ENCODE results near the gene PDCD5. TPM values are rescaled to one million over a fixed set of nuclear protein-coding genes. Genes with fewer than 3 reads are reported as not detected.
A peak's percentile ranks its signal among the peaks of the same experiment; 100 is the strongest.

PDCD5 gene
- total RNA-seq, 1 experiment from 2014 or later: 246 TPM

- no TSS peak for BruUV-seq (replicated peaks)
- in situ Hi-C loops (cut with HindIII; ENCODE audit: low pct_unique_long_range_greater_than_20kb, low sequenced_read_pairs): no loop called here
- Histone ChIP-seq H3K4me1 (ENCODE audit: control insufficient read depth, insufficient read depth, low read length) (no peaks in the 10 kb centered on the region), H3K27ac (ENCODE audit: low read length) (no peak overlapping the region), H3K27me3 (ENCODE audit: control insufficient read depth, insufficient read depth, low read length) (no peaks in the 10 kb centered on the region), H3K36me3 (ENCODE audit: control insufficient read depth, insufficient read depth, low read length) (peaks cover 6% of the 10 kb centered on the region), H3K4me3 (ENCODE audit: low read depth in 2 of 2, low read length in 2 of 2) (no peak overlapping the region), H3K9me3 (ENCODE audit: control insufficient read depth, insufficient read depth, low read depth, low read length) (no peaks in the 10 kb centered on the region)
- DNase-seq (ENCODE audit: low read depth, low spot score) (no peak), ATAC-seq (peak; percentile 39; the same call in 1 of the 2 replicates)
- TF ChIP-seq TCF7L2 (IDR thresholded peaks at IDR 0.05; ENCODE audit: low read depth, low read length): no peak
- no peak for TF ChIP-seq REST (IDR thresholded peaks at IDR 0.05; ENCODE audit: insufficient read depth in 1 of 2, low read depth in 2 of 2, low read length in 1 of 2)
- no peak for TF ChIP-seq CTCF (IDR thresholded peaks at IDR 0.05)
- no peak for TF ChIP-seq SIN3A (IDR thresholded peaks at IDR 0.05; ENCODE audit: borderline replicate concordance, insufficient read depth, low read depth, low read length)
- intact Hi-C loops (cut with micrococcal nuclease; ENCODE audit: unreplicated experiment): no loop called here
- CTCF ChIA-PET: no interaction called here
- POLR2A ChIA-PET: no interaction called here
These were observed 26.5 kb downstream of the PDCD5 start for GRCh38 chr19:32607479-32607878.

DNA sequence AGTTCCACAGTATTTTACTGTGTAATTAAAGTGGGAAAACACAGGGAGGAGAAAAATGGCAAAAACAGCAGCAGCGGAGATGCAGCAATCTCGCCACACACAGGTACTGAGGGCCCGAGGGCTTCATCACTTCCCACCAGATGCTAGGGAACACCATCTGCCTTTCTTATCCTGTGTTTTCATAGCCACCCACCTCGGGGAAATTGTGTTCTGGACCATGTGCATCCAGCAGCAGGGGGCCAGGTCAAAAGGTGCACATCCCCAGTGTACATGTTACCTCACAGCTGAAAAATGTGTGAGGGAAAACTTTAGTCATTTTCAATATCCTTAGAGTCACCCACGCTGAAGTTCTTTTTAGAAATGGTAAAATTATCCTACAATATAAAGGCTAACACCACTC, 30.2 kb downstream of the PDCD5 start:
- H3K27me3 ChIP-seq (ENCODE audit: control insufficient read depth, insufficient read depth, low read length): no peaks in the 10 kb centered on the region
- in situ Hi-C loops (cut with HindIII; ENCODE audit: low pct_unique_long_range_greater_than_20kb, low sequenced_read_pairs): no loop called here
- DNase-seq (ENCODE audit: low read depth, low spot score): no peak
- TF ChIP-seq SIN3A (IDR thresholded peaks at IDR 0.05; ENCODE audit: borderline replicate concordance, insufficient read depth, low read depth, low read length) (no peak), REST (IDR thresholded peaks at IDR 0.05; ENCODE audit: insufficient read depth in 1 of 2, low read depth in 2 of 2, low read length in 1 of 2) (no peak), POLR2AphosphoS5 (IDR thresholded peaks at IDR 0.05; ENCODE audit: low read depth, low read length) (no peak), CTCF (IDR thresholded peaks at IDR 0.05) (no peak), TCF7L2 (IDR thresholded peaks at IDR 0.05; ENCODE audit: low read depth, low read length) (no peak)
- ChIA-PET CTCF (no interaction called here), POLR2A (no interaction called here)
- no peak overlapping the region for H3K27ac ChIP-seq (ENCODE audit: low read length)
- no peak for ATAC-seq
- H3K4me1 ChIP-seq (ENCODE audit: control insufficient read depth, insufficient read depth, low read length): no peaks in the 10 kb centered on the region
- no TSS peak for BruUV-seq (replicated peaks)
- peaks cover 3% of the 10 kb centered on the region; the same call in 1 of the 2 replicates for H3K36me3 ChIP-seq (ENCODE audit: control insufficient read depth, insufficient read depth, low read length)
- intact Hi-C loops (cut with micrococcal nuclease; ENCODE audit: unreplicated experiment): no loop called here
- H3K9me3 ChIP-seq (ENCODE audit: control insufficient read depth, insufficient read depth, low read depth, low read length): no peaks in the 10 kb centered on the region
- no peak overlapping the region for H3K4me3 ChIP-seq (ENCODE audit: low read depth in 2 of 2, low read length in 2 of 2)
